ENCODE data around the gene SCAANT1.

SCAANT1 gene

GRCh38 chr3:63910891-63911290 lies 1.3 kb downstream of the SCAANT1 start:
- no peak overlapping the region for H3K27ac ChIP-seq (ENCODE audit: low read length, poor library complexity, severe bottlenecking)
- no peak overlapping the region for H3K14ac ChIP-seq (ENCODE audit: low read length in 2 of 2)
- H3K4me3 ChIP-seq (ENCODE audit: insufficient read depth in 1 of 2, low read depth in 1 of 2, low read length in 2 of 2) = peak overlapping the region in 1 of 2 experiments; percentile 86
- no peak overlapping the region for H2BK12ac ChIP-seq (ENCODE audit: low read length in 2 of 2)
- H2AFZ ChIP-seq (ENCODE audit: low read depth, low read length) = no peak overlapping the region
- peaks cover 24% of the 10 kb centered on the region for H3K79me1 ChIP-seq (replicated peaks; ENCODE audit: low read length, poor library complexity, severe bottlenecking)
- H3K18ac ChIP-seq (ENCODE audit: low read depth in 1 of 2, low read length in 2 of 2) = no peak overlapping the region
- peaks cover 4 to 18% of the 10 kb centered on the region in 2 experiments for H3K36me3 ChIP-seq (ENCODE audit: control insufficient read depth in 1 of 2, insufficient read depth in 2 of 2, low read depth in 1 of 2, low read length in 2 of 2)
- no peaks in the 10 kb centered on the region for H3K27me3 ChIP-seq (ENCODE audit: control insufficient read depth in 1 of 2, insufficient read depth in 1 of 2, low read length in 2 of 2)
- H3K9ac ChIP-seq (ENCODE audit: low read length) = peak overlapping the region; percentile 92
- H2BK5ac ChIP-seq (ENCODE audit: low read depth, low read length, poor library complexity, severe bottlenecking) = no peak overlapping the region
- no peak overlapping the region for H4K8ac ChIP-seq (ENCODE audit: low read length)
- no peaks in the 10 kb centered on the region for H3K9me3 ChIP-seq (ENCODE audit: control insufficient read depth, low read length)
- H4K91ac ChIP-seq (ENCODE audit: low read length) = no peak overlapping the region
- no peak overlapping the region for H2BK120ac ChIP-seq (ENCODE audit: low read depth, low read length)
- WGBS = no CpG with 5 or more reads among the region's 1 CpG
- no peak overlapping the region for H2BK15ac ChIP-seq (ENCODE audit: low read depth, poor library complexity, severe bottlenecking)
- no peak overlapping the region for H2AK5ac ChIP-seq (ENCODE audit: low read length, severe bottlenecking)
- peak overlapping the region; percentile 99 for H3K4me2 ChIP-seq (ENCODE audit: low read length, poor library complexity, severe bottlenecking)
- H3K4ac ChIP-seq (ENCODE audit: low read depth in 1 of 2, low read length in 2 of 2) = no peak overlapping the region
- peaks cover 4% of the 10 kb centered on the region for H3K4me1 ChIP-seq (ENCODE audit: control insufficient read depth, insufficient read depth, low read depth, low read length)
- H3K23ac ChIP-seq (ENCODE audit: low read length in 2 of 2) = no peak overlapping the region
- DNase-seq = no peak

- Histone ChIP-seq H2BK5ac (ENCODE audit: low read depth, low read length, poor library complexity, severe bottlenecking) (no peak overlapping the region), H3K27ac (ENCODE audit: low read length, poor library complexity, severe bottlenecking) (no peak overlapping the region), H3K4me3 (ENCODE audit: insufficient read depth in 1 of 2, low read depth in 1 of 2, low read length in 2 of 2) (no peak overlapping the region), H3K4me2 (ENCODE audit: low read length, poor library complexity, severe bottlenecking) (no peak overlapping the region), H3K9ac (ENCODE audit: low read length) (peak overlapping the region; percentile 92), H2BK15ac (ENCODE audit: low read depth, poor library complexity, severe bottlenecking) (no peak overlapping the region), H2BK120ac (ENCODE audit: low read depth, low read length) (no peak overlapping the region), H3K36me3 (ENCODE audit: control insufficient read depth in 1 of 2, insufficient read depth in 2 of 2, low read depth in 1 of 2, low read length in 2 of 2) (peaks cover 3 to 16% of the 10 kb centered on the region in 2 experiments), H2AFZ (ENCODE audit: low read depth, low read length) (no peak overlapping the region), H3K18ac (ENCODE audit: low read depth in 1 of 2, low read length in 2 of 2) (no peak overlapping the region), H2BK12ac (ENCODE audit: low read length in 2 of 2) (no peak overlapping the region), H3K79me1 (replicated peaks; ENCODE audit: low read length, poor library complexity, severe bottlenecking) (peaks cover 24% of the 10 kb centered on the region), H4K8ac (ENCODE audit: low read length) (no peak overlapping the region), H2AK5ac (ENCODE audit: low read length, severe bottlenecking) (no peak overlapping the region), H3K9me3 (ENCODE audit: control insufficient read depth, low read length) (no peaks in the 10 kb centered on the region), H4K91ac (ENCODE audit: low read length) (no peak overlapping the region), H3K4ac (ENCODE audit: low read depth in 1 of 2, low read length in 2 of 2) (no peak overlapping the region), H3K4me1 (ENCODE audit: control insufficient read depth, insufficient read depth, low read depth, low read length) (peaks cover 4% of the 10 kb centered on the region), H3K27me3 (ENCODE audit: control insufficient read depth in 1 of 2, insufficient read depth in 1 of 2, low read length in 2 of 2) (no peaks in the 10 kb centered on the region), H3K23ac (ENCODE audit: low read length in 2 of 2) (no peak overlapping the region), H3K14ac (ENCODE audit: low read length in 2 of 2) (no peak overlapping the region)
- WGBS = 100% methylated on average over 3 of the region's 4 CpGs
- no peak for DNase-seq
Observed at GRCh38 chr3:63910001-63910400, 2.2 kb downstream of the SCAANT1 start.

- no peak overlapping the region for H3K4ac ChIP-seq (ENCODE audit: low read depth in 1 of 2, low read length in 2 of 2)
- no peak overlapping the region for H3K4me3 ChIP-seq (ENCODE audit: insufficient read depth in 1 of 2, low read depth in 1 of 2, low read length in 2 of 2)
- peak; percentile 35 for DNase-seq
- no peak overlapping the region for H2BK15ac ChIP-seq (ENCODE audit: low read depth, poor library complexity, severe bottlenecking)
- H4K8ac ChIP-seq (ENCODE audit: low read length) = no peak overlapping the region
- H3K23ac ChIP-seq (ENCODE audit: low read length in 2 of 2) = no peak overlapping the region
- H2AK5ac ChIP-seq (ENCODE audit: low read length, severe bottlenecking) = no peak overlapping the region
- H2BK5ac ChIP-seq (ENCODE audit: low read depth, low read length, poor library complexity, severe bottlenecking) = no peak overlapping the region
- no peak overlapping the region for H4K91ac ChIP-seq (ENCODE audit: low read length)
- no peak overlapping the region for H2BK12ac ChIP-seq (ENCODE audit: low read length in 2 of 2)
- no peak overlapping the region for H2BK120ac ChIP-seq (ENCODE audit: low read depth, low read length)
- H3K4me1 ChIP-seq (ENCODE audit: control insufficient read depth, insufficient read depth, low read depth, low read length) = peaks cover 4% of the 10 kb centered on the region
- H3K27ac ChIP-seq (ENCODE audit: low read length, poor library complexity, severe bottlenecking) = no peak overlapping the region
- no peaks in the 10 kb centered on the region for H3K9me3 ChIP-seq (ENCODE audit: control insufficient read depth, low read length)
- peaks cover 21% of the 10 kb centered on the region for H3K79me1 ChIP-seq (replicated peaks; ENCODE audit: low read length, poor library complexity, severe bottlenecking)
- H3K18ac ChIP-seq (ENCODE audit: low read depth in 1 of 2, low read length in 2 of 2) = no peak overlapping the region
- H2AFZ ChIP-seq (ENCODE audit: low read depth, low read length) = no peak overlapping the region
- H3K14ac ChIP-seq (ENCODE audit: low read length in 2 of 2) = no peak overlapping the region
- no peaks in the 10 kb centered on the region for H3K27me3 ChIP-seq (ENCODE audit: control insufficient read depth in 1 of 2, insufficient read depth in 1 of 2, low read length in 2 of 2)
- 13% methylated on average over 1 of the region's 2 CpGs for WGBS
- no peak overlapping the region for H3K4me2 ChIP-seq (ENCODE audit: low read length, poor library complexity, severe bottlenecking)
- peaks cover 0 to 17% of the 10 kb centered on the region in 2 experiments for H3K36me3 ChIP-seq (ENCODE audit: control insufficient read depth in 1 of 2, insufficient read depth in 2 of 2, low read depth in 1 of 2, low read length in 2 of 2)
- no peak overlapping the region for H3K9ac ChIP-seq (ENCODE audit: low read length)
Observed at GRCh38 chr3:63909431-63909830, 2.8 kb downstream of the SCAANT1 start.

- Histone ChIP-seq H3K14ac (ENCODE audit: low read length in 2 of 2) (no peak overlapping the region), H3K79me1 (replicated peaks; ENCODE audit: low read length, poor library complexity, severe bottlenecking) (peaks cover 17% of the 10 kb centered on the region), H3K36me3 (ENCODE audit: control insufficient read depth in 1 of 2, insufficient read depth in 2 of 2, low read depth in 1 of 2, low read length in 2 of 2) (peaks cover 0 to 18% of the 10 kb centered on the region in 2 experiments), H3K9ac (ENCODE audit: low read length) (peak overlapping the region; percentile 13), H3K23ac (ENCODE audit: low read length in 2 of 2) (no peak overlapping the region), H2BK5ac (ENCODE audit: low read depth, low read length, poor library complexity, severe bottlenecking) (no peak overlapping the region), H3K27ac (ENCODE audit: low read length, poor library complexity, severe bottlenecking) (no peak overlapping the region), H3K4me1 (ENCODE audit: control insufficient read depth, insufficient read depth, low read depth, low read length) (peaks cover 4% of the 10 kb centered on the region), H3K4me2 (ENCODE audit: low read length, poor library complexity, severe bottlenecking) (no peak overlapping the region), H4K91ac (ENCODE audit: low read length) (no peak overlapping the region), H2BK120ac (ENCODE audit: low read depth, low read length) (no peak overlapping the region), H3K18ac (ENCODE audit: low read depth in 1 of 2, low read length in 2 of 2) (no peak overlapping the region), H3K27me3 (ENCODE audit: control insufficient read depth in 1 of 2, insufficient read depth in 1 of 2, low read length in 2 of 2) (no peaks in the 10 kb centered on the region), H4K8ac (ENCODE audit: low read length) (no peak overlapping the region), H3K4ac (ENCODE audit: low read depth in 1 of 2, low read length in 2 of 2) (no peak overlapping the region), H2AK5ac (ENCODE audit: low read length, severe bottlenecking) (no peak overlapping the region), H3K9me3 (ENCODE audit: control insufficient read depth, low read length) (no peaks in the 10 kb centered on the region), H2AFZ (ENCODE audit: low read depth, low read length) (no peak overlapping the region), H2BK15ac (ENCODE audit: low read depth, poor library complexity, severe bottlenecking) (no peak overlapping the region), H3K4me3 (ENCODE audit: insufficient read depth in 1 of 2, low read depth in 1 of 2, low read length in 2 of 2) (no peak overlapping the region), H2BK12ac (ENCODE audit: low read length in 2 of 2) (no peak overlapping the region)
- no peak for DNase-seq
- WGBS = 100% methylated on average over 1 of the region's 1 CpG
Observed at GRCh38 chr3:63908776-63909175, 3.4 kb downstream of the SCAANT1 start.

All from mesenchymal stem cell (in vitro differentiated cells and primary cell).